AG04450 (cell line): ENCODE data around the gene LMO4. TPM values are rescaled to one million over a fixed set of nuclear protein-coding genes. Genes with fewer than 3 reads are reported as not detected.

Source experiments
- CTCF ChIA-PET: fragments of 300-600, 350-600 bp; formaldehyde crosslinking; extraction: SDS; loops from one replicate; lab custom pipeline; 2022; ENCODE audit warnings: antibody characterized with exemption, inconsistent platforms; lab: Charles Lee
- POLR2A ChIA-PET: fragments of 350-600 bp; formaldehyde crosslinking; extraction: SDS; loops from one replicate; lab custom pipeline; 2021; ENCODE audit warnings: antibody characterized with exemption, inconsistent platforms; lab: Yijun Ruan, JAX
- DNase-seq: peaks from one replicate; pipeline ENCODE4 v3.0.0-alpha.2; 2011; ENCODE audit warnings: low read depth, low spot score
- H3K27ac ChIP-seq: one replicate; pipeline ENCODE4 v1.5.1; 2012; ENCODE audit warnings: low read depth, low read length, control low read depth
- H3K27me3 ChIP-seq: one replicate; pipeline ENCODE4 v1.6.0; 2012; ENCODE audit warnings: low read length; ENCODE audit not compliant: control insufficient read depth, insufficient read depth
- H3K4me3 ChIP-seq: 2 replicates; pipeline ENCODE4 v1.5.1; 2011; ENCODE audit warnings: mild to moderate bottlenecking, low read depth, low read length, control low read depth
- H3K9me3 ChIP-seq: 2 replicates; pipeline ENCODE4 v1.5.1; 2012; ENCODE audit warnings: low read length; ENCODE audit not compliant: control insufficient read depth, insufficient read depth
- CTCF ChIP-seq: IDR thresholded peaks from 2 replicates; pipeline ENCODE4 v1.5.1; 2011; ENCODE audit warnings: low read depth, low read length, control low read depth, inconsistent platforms
- polyA plus RNA-seq: library from polyadenylated mRNA; depleted of rRNA; stranded (reverse); fragments of >200 nt; gene quantifications from 2 replicates; pipeline ENCODE4 v1.2.3, GENCODE V29; 2011

The LMO4 gene
- polyA plus RNA-seq, 1 experiment: 138 TPM

GRCh38 chr1:87307306-87307705, 21.4 kb upstream of the LMO4 start:
- DNase-seq: no peak
- TF ChIP-seq CTCF: no peak
- Histone ChIP-seq H3K9me3 (no peaks in the 10 kb centered on the region), H3K27me3 (peaks cover 16% of the 10 kb centered on the region), H3K4me3 (no peak overlapping the region), H3K27ac (no peak overlapping the region)
- POLR2A ChIA-PET: no interaction called here
- CTCF ChIA-PET: interaction anchor here (2.4 to 5.4 kb wide), 2 partner anchors 13 to 20 kb away, joined by 11 to 40 read pairs; no protein-coding TSS in a partner anchor

GRCh38 chr1:87307931-87308330, 20.7 kb upstream of the LMO4 start:
- H3K27me3 ChIP-seq: peaks cover 16% of the 10 kb centered on the region
- H3K4me3 ChIP-seq: no peak overlapping the region
- no peak for TF ChIP-seq CTCF
- ChIA-PET POLR2A (no interaction called here), CTCF (interaction anchor here (2.4 to 5.4 kb wide), 2 partner anchors 14 to 19 kb away, joined by 11 to 40 read pairs; no protein-coding TSS in a partner anchor)
- H3K27ac ChIP-seq: no peak overlapping the region
- H3K9me3 ChIP-seq: no peaks in the 10 kb centered on the region
- DNase-seq: no peak

GRCh38 chr1:87314091-87314490, 14.6 kb upstream of the LMO4 start:
- Histone ChIP-seq H3K9me3 (no peaks in the 10 kb centered on the region), H3K27me3 (peaks cover 8% of the 10 kb centered on the region), H3K4me3 (no peak overlapping the region), H3K27ac (no peak overlapping the region)
- CTCF ChIA-PET: interaction anchor here (0.9 kb wide), 1 partner anchor 12 kb away, joined by 4 read pairs; no protein-coding TSS in a partner anchor
- no peak for DNase-seq
- TF ChIP-seq CTCF: no peak
- POLR2A ChIA-PET: no interaction called here

GRCh38 chr1:87318056-87318650, 10.5 kb upstream of the LMO4 start:
- Histone ChIP-seq H3K27me3 (peaks cover 8% of the 10 kb centered on the region), H3K4me3 (no peak overlapping the region), H3K9me3 (no peaks in the 10 kb centered on the region), H3K27ac (no peak overlapping the region)
- POLR2A ChIA-PET: no interaction called here
- no peak for DNase-seq
- CTCF ChIA-PET: interaction anchor here (2.7 kb wide), 1 partner anchor 8 kb away, joined by 27 read pairs; no protein-coding TSS in a partner anchor
- no peak for TF ChIP-seq CTCF

GRCh38 chr1:87318806-87319205, 9.9 kb upstream of the LMO4 start:
- TF ChIP-seq CTCF: no peak
- Histone ChIP-seq H3K4me3 (no peak overlapping the region), H3K9me3 (no peaks in the 10 kb centered on the region), H3K27me3 (peaks cover 8% of the 10 kb centered on the region), H3K27ac (no peak overlapping the region)
- CTCF ChIA-PET: no interaction called here
- POLR2A ChIA-PET: no interaction called here
- no peak for DNase-seq
